Psoas muscle (tissue), 8 donors: Measurements from ENCODE around the gene ZGRF1. TPM values are rescaled to one million over a fixed set of nuclear protein-coding genes. Genes with fewer than 3 reads are reported as not detected.
"Not testable (repeated sequence)": the region's sequence is repeated elsewhere in the genome, so short reads cannot be mapped to it uniquely, and the experiment has no call there.

ENCODE experiments used
- ATAC-seq, 4 donors: fragments of 200-7000 bp; cut with Tn5 transposase; one replicate each; pipeline ENCODE4 v1.9.1; 2020; ENCODE audit warnings: moderate library complexity in 3 of 4, mild to moderate bottlenecking in 2 of 4
- DNase-seq, 2 donors: peaks; one replicate each; pipeline ENCODE4 v3.0.0-alpha.2; 2020
- H3K27ac ChIP-seq: fragments of 200-600 bp; one replicate; pipeline ENCODE4 v1.8.0; 2022
- H3K27me3 ChIP-seq, 3 donors: fragments of 200-600 bp in 1 of 3; one replicate each; pipeline versions ENCODE4 v1.6.1 to v1.8.0; 2013 to 2022; ENCODE audit warnings: low read length in 2 of 3, mild to moderate bottlenecking in 2 of 3, moderate library complexity in 1 of 3; ENCODE audit not compliant: insufficient read depth in 3 of 3
- H3K36me3 ChIP-seq, 2 donors: fragments of 200-600 bp in 1 of 2; one replicate each; pipeline versions ENCODE4 v1.6.1 to v1.8.0; 2013 to 2022; ENCODE audit warnings: low read depth in 1 of 2, mild to moderate bottlenecking in 1 of 2, moderate library complexity in 1 of 2; ENCODE audit not compliant: insufficient read depth in 1 of 2
- H3K4me1 ChIP-seq: fragments of 200-600 bp; one replicate; pipeline ENCODE4 v1.8.0; 2022
- H3K4me3 ChIP-seq: fragments of 200-600 bp; one replicate; pipeline ENCODE4 v1.8.0; 2022; ENCODE audit warnings: mild to moderate bottlenecking
- H3K9me3 ChIP-seq: fragments of 200-600 bp; one replicate; pipeline ENCODE4 v1.8.0; 2022
- CTCF ChIP-seq: fragments of 200-600 bp; IDR thresholded peaks from one replicate; pipeline ENCODE4 v1.8.0; 2022; ENCODE audit warnings: antibody characterized with exemption
- WGBS, 3 donors: extraction: QIAGEN DNeasy Blood & Tissue Kit; methylation state at CpG; one replicate each; pipeline versions ENCODE4 v1.1.6 to v1.1.7; 2013; 5-methylcytosine and 5-hydroxymethylcytosine counted together
- intact Hi-C, 2 donors: fragments of 100-400 bp; cut with DNase I; formaldehyde crosslinking; loops; one replicate each; pipeline versions ENCODE4 v1.11.0 to v1.14.2; 2022
- polyA plus RNA-seq, 3 donors: library from polyadenylated mRNA; stranded (reverse); fragments of 200-250 nt; gene quantifications; one replicate each; pipeline ENCODE4 v1.2.3, GENCODE V29; 2013
- total RNA-seq, 4 donors: library from RNA; stranded (reverse); fragmentation: NEBNext Ultra II Directional in 2 of 4; extraction: Animal tissue kit (Norgen Biotek cat#: 25700) in 2 of 4; gene quantifications; one replicate each; pipeline versions ENCODE4 v1.2.1 to v1.2.4, GENCODE V29; 2021 to 2023
- donor health status: healthy with polysubstance abuse.
- donor health status: DM: no; HTN: no; CAD: no; lungs with moderate emphysema.
- donor health status: Bipolar disorder and iron deficiency.
- donor health status: healthy.
- donor health status: DM: yes; HTN: yes; CAD: no.
- donor health status: DM: no; HTN: no; CAD: no.
- donor health status: DM: no; HTN: no; CAD: no.
- donor health status: DM: yes; HTN: yes; CAD: no.

ZGRF1 gene
- total and polyA plus RNA-seq, 7 donors = 0.79 to 2.0 (median 1.3) TPM

- peaks cover 0 to 46% (median 31%) of the 10 kb centered on the region in 3 donors for H3K27me3 ChIP-seq
- H3K36me3 ChIP-seq = no peaks in the 10 kb centered on the region
- H3K4me1 ChIP-seq = peaks cover 2% of the 10 kb centered on the region
- TF ChIP-seq CTCF = no peak
- DNase-seq (no peak), ATAC-seq (no peak)
- no peak overlapping the region for H3K4me3 ChIP-seq
- WGBS, 3 donors = 70 to 74% (median 72%) methylated on average over 1 of the region's 1 CpG
- H3K27ac ChIP-seq = no peak overlapping the region
- no peaks in the 10 kb centered on the region for H3K9me3 ChIP-seq
- intact Hi-C loops = loop anchor here in 1 of 2 donors (10.0 kb wide), 1 partner anchor 431 kb away; no protein-coding TSS in a partner anchor
Observed at GRCh38 chr4:112526061-112526460, 110.6 kb downstream of the ZGRF1 start.

- Histone ChIP-seq H3K27ac (no peak overlapping the region), H3K36me3 (no peaks in the 10 kb centered on the region), H3K9me3 (no peaks in the 10 kb centered on the region), H3K4me1 (peaks cover 2% of the 10 kb centered on the region), H3K27me3 (peaks cover 0 to 66% (median 36%) of the 10 kb centered on the region in 3 donors), H3K4me3 (peak overlapping the region; percentile 55)
- peak; percentile 71 for TF ChIP-seq CTCF
- intact Hi-C loops = loop anchor here (1.0 to 10.0 kb wide), 3 partner anchors 195 to 429 kb away; no protein-coding TSS in a partner anchor
- peak; percentile 71 to 95 (median 82) for ATAC-seq
- peak; percentile 44 to 76 for DNase-seq
- 2 to 5% (median 3%) methylated on average over 40 to 46 of the region's 46 CpGs for WGBS, 3 donors
Observed at GRCh38 chr4:112523764-112524505, 112.8 kb downstream of the ZGRF1 start.

- Histone ChIP-seq H3K36me3 (no peaks in the 10 kb centered on the region), H3K4me1 (peaks cover 2% of the 10 kb centered on the region), H3K27me3 (peaks cover 0 to 74% (median 36%) of the 10 kb centered on the region in 3 donors), H3K27ac (no peak overlapping the region), H3K4me3 (peak overlapping the region; percentile 55), H3K9me3 (no peaks in the 10 kb centered on the region)
- peak; percentile 4 for TF ChIP-seq CTCF
- ATAC-seq (peak in 1 of 4 donors; percentile 43), DNase-seq (no peak)
- WGBS, 3 donors = 5 to 7% (median 5%) methylated on average over 37 of the region's 37 CpGs
- intact Hi-C loops = loop anchor here (2.0 to 10.0 kb wide), 2 partner anchors 194 to 428 kb away; no protein-coding TSS in a partner anchor
Observed at GRCh38 chr4:112523008-112523721, 113.5 kb downstream of the ZGRF1 start.

GRCh38 chr4:112522431-112522830 is 114.3 kb downstream of the ZGRF1 start:
- not testable (repeated sequence) for H3K36me3 ChIP-seq, H3K4me3 ChIP-seq, H3K4me1 ChIP-seq, H3K27ac ChIP-seq, ATAC-seq, DNase-seq, H3K9me3 ChIP-seq
- H3K27me3 ChIP-seq = peaks cover 0 to 81% (median 36%) of the 10 kb centered on the region in 3 donors
- WGBS, 3 donors = 21 to 25% (median 23%) methylated on average over 17 of the region's 17 CpGs
- intact Hi-C loops = loop anchor here (2.0 to 10.0 kb wide), 2 partner anchors 194 to 428 kb away; no protein-coding TSS in a partner anchor
